ENCODE results near the gene CCDC68. TPM values are rescaled to one million over a fixed set of nuclear protein-coding genes. Genes with fewer than 3 reads are reported as not detected.

The CCDC68 gene
- total and polyA plus RNA-seq, 2 donors (not counting 1 experiment from before 2014, with no cell fraction given), result 5.1 to 8.3 TPM

- Histone ChIP-seq H3K27me3 (ENCODE audit: control insufficient read depth, insufficient read depth, low read length) (no peaks in the 10 kb centered on the region), H3K79me2 (ENCODE audit: control insufficient read depth, insufficient read depth, low read length) (no peaks in the 10 kb centered on the region), H3K36me3 (ENCODE audit: control insufficient read depth, insufficient read depth, low read length) (no peaks in the 10 kb centered on the region), H3K27ac (ENCODE audit: insufficient read depth, low read length) (no peak overlapping the region), H4K20me1 (ENCODE audit: control insufficient read depth, extremely low read depth, insufficient read depth, low read length) (no peaks in the 10 kb centered on the region), H3K4me3 (replicated peaks in 1 of 4; ENCODE audit: control extremely low read depth in 1 of 4, insufficient read depth in 1 of 4, low read depth in 3 of 4, low read length in 4 of 4) (no peak overlapping the region), H3K9ac (ENCODE audit: insufficient read depth, low read length) (no peak overlapping the region), H3K4me1 (ENCODE audit: control insufficient read depth, extremely low read depth, insufficient read depth, low read length) (no peaks in the 10 kb centered on the region), H2AFZ (ENCODE audit: low read length) (no peak overlapping the region), H3K4me2 (ENCODE audit: extremely low read depth, insufficient read depth, low read length) (no peak overlapping the region), H3K9me3 (ENCODE audit: control insufficient read depth, insufficient read depth, low read depth, low read length) (no peaks in the 10 kb centered on the region)
- TF ChIP-seq CTCF (conservative IDR thresholded peaks at IDR 0.05 in 1 of 2, IDR thresholded peaks at IDR 0.05 in 1 of 2; ENCODE audit: low read depth in 1 of 2, low read length in 2 of 2), result no peak
- no peak for TF ChIP-seq EZH2 (IDR thresholded peaks at IDR 0.05; ENCODE audit: low read length, missing control alignments)
- no peak for DNase-seq (ENCODE audit: low read depth in 2 of 2)
Measured at GRCh38 chr18:54984908-54985307, 25.6 kb upstream of the CCDC68 start.

GRCh38 chr18:54983791-54984190 is 24.5 kb upstream of the CCDC68 start:
- no peak overlapping the region for H2AFZ ChIP-seq (ENCODE audit: low read length)
- no peak overlapping the region for H3K27ac ChIP-seq (ENCODE audit: insufficient read depth, low read length)
- no peaks in the 10 kb centered on the region for H3K4me1 ChIP-seq (ENCODE audit: control insufficient read depth, extremely low read depth, insufficient read depth, low read length)
- H3K4me2 ChIP-seq (ENCODE audit: extremely low read depth, insufficient read depth, low read length), result no peak overlapping the region
- no peaks in the 10 kb centered on the region for H4K20me1 ChIP-seq (ENCODE audit: control insufficient read depth, extremely low read depth, insufficient read depth, low read length)
- TF ChIP-seq EZH2 (IDR thresholded peaks at IDR 0.05; ENCODE audit: low read length, missing control alignments) (no peak), CTCF (conservative IDR thresholded peaks at IDR 0.05 in 1 of 2, IDR thresholded peaks at IDR 0.05 in 1 of 2; ENCODE audit: low read depth in 1 of 2, low read length in 2 of 2) (no peak)
- no peaks in the 10 kb centered on the region for H3K9me3 ChIP-seq (ENCODE audit: control insufficient read depth, insufficient read depth, low read depth, low read length)
- H3K36me3 ChIP-seq (ENCODE audit: control insufficient read depth, insufficient read depth, low read length), result no peaks in the 10 kb centered on the region
- H3K79me2 ChIP-seq (ENCODE audit: control insufficient read depth, insufficient read depth, low read length), result no peaks in the 10 kb centered on the region
- H3K4me3 ChIP-seq (replicated peaks in 1 of 4; ENCODE audit: control extremely low read depth in 1 of 4, insufficient read depth in 1 of 4, low read depth in 3 of 4, low read length in 4 of 4), result no peak overlapping the region
- H3K9ac ChIP-seq (ENCODE audit: insufficient read depth, low read length), result no peak overlapping the region
- no peaks in the 10 kb centered on the region for H3K27me3 ChIP-seq (ENCODE audit: control insufficient read depth, insufficient read depth, low read length)
- no peak for DNase-seq (ENCODE audit: low read depth in 2 of 2)

- no peak overlapping the region for H2AFZ ChIP-seq (ENCODE audit: low read length)
- H3K9me3 ChIP-seq (ENCODE audit: control insufficient read depth, insufficient read depth, low read depth, low read length), result no peaks in the 10 kb centered on the region
- H3K79me2 ChIP-seq (ENCODE audit: control insufficient read depth, insufficient read depth, low read length), result no peaks in the 10 kb centered on the region
- H3K27me3 ChIP-seq (ENCODE audit: control insufficient read depth, insufficient read depth, low read length), result no peaks in the 10 kb centered on the region
- H3K4me2 ChIP-seq (ENCODE audit: extremely low read depth, insufficient read depth, low read length), result no peak overlapping the region
- H3K27ac ChIP-seq (ENCODE audit: insufficient read depth, low read length), result no peak overlapping the region
- peak; percentile 68 to 84 for DNase-seq (ENCODE audit: low read depth in 2 of 2)
- H3K9ac ChIP-seq (ENCODE audit: insufficient read depth, low read length), result no peak overlapping the region
- H3K4me1 ChIP-seq (ENCODE audit: control insufficient read depth, extremely low read depth, insufficient read depth, low read length), result no peaks in the 10 kb centered on the region
- no peaks in the 10 kb centered on the region for H3K36me3 ChIP-seq (ENCODE audit: control insufficient read depth, insufficient read depth, low read length)
- TF ChIP-seq CTCF (conservative IDR thresholded peaks at IDR 0.05 in 1 of 2, IDR thresholded peaks at IDR 0.05 in 1 of 2; ENCODE audit: low read depth in 1 of 2, low read length in 2 of 2) (peak; percentile 55), EZH2 (IDR thresholded peaks at IDR 0.05; ENCODE audit: low read length, missing control alignments) (no peak)
- no peak overlapping the region for H3K4me3 ChIP-seq (replicated peaks in 1 of 4; ENCODE audit: control extremely low read depth in 1 of 4, insufficient read depth in 1 of 4, low read depth in 3 of 4, low read length in 4 of 4)
- H4K20me1 ChIP-seq (ENCODE audit: control insufficient read depth, extremely low read depth, insufficient read depth, low read length), result no peaks in the 10 kb centered on the region
Measured at GRCh38 chr18:54983041-54983686, 23.9 kb upstream of the CCDC68 start.
